T-helper 22 cell (primary cell): Measurements from ENCODE around the gene C17orf107.

Experiments
- DNase-seq: peaks from one replicate; pipeline ENCODE4 v3.0.0-alpha.2; 2020; ENCODE audit warnings: low read depth

The C17orf107 gene

GRCh38 chr17:4935650-4936049 is 36.3 kb downstream of the C17orf107 start:
- DNase-seq = no peak

GRCh38 chr17:4936436-4936835 is 37.1 kb downstream of the C17orf107 start:
- DNase-seq = no peak

DNA sequence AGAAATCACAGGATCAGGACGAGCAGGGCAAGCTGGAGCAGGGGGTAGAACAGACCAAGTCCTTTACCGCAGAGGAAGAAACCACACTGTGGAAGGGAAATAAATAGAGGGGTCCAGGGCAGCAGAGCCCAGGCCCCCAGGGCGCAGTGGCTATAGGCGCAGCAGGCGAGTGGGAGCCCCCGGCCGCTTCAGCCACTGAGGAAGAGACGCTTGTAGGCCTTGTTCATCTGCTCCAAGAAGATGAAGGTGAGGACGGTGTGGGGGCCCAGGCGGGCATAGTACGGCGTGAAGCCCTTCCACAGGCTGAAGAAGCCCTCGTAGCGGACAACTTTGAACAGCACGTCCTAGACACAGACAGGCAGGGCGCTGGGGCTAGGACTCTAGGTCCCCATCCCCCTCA is 38.2 kb downstream of the C17orf107 start:
- DNase-seq = no peak

DNA sequence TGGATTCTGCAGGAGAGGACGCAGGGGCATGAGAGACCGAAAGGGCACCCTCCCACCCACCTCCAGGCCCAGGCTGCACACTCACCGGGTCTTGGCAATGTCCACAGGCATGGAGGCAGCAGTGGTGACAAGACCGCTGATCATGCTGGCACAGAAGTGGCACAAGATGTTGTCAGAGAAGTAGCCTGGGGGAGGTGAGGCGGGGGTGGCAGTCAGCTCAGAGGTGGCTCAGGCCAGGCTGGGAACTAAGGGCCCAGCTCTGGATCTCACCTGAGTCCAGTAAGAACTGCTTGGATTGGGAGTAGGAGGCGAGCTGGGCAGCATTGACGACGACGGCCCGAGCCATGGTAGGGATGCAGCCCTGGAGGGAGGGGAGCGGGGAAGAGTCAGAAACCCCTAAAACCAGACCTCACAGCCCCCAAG is 38.7 kb downstream of the C17orf107 start:
- DNase-seq = no peak

DNA sequence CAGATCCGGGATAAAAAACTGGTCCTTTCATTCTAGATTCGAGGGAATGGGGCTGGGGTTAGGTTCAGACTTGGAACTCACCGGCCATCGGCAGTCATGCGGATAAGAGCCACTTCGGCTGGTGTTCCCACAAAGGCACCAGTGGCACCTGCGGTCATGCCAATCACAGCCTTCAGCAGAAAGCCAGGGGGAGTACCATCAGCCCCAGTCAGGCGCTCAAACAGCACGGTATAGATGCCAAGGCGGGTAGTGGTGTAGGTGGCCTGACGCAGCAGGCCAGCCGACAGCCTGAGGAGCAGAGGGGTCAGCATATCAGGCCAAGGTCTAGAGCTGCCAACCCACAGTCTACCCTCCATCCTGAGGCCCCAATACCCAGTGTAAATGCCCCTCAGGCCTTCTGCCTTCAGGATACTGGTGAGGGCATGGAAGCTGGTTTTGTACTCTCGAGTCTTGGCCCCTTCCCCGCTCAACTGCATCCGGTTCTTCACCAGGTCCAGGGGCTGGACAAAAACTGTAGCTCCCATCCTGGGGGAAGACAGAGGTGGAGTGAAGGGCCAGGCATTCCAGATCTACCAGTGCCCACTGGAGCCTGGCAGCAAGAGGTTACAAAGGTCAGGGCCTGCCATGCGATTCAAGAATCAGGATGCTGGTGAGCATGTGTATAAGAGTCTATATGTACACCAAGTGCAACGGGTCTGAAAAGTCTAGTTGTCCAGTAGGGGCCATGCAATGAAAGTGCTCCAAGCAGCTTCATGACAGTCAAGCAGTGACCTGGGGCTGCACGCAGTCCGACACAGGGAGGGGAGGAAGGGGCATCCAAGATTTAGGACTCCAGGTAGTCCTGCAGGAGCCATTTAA is 39.6 kb downstream of the C17orf107 start:
- no peak for DNase-seq

- DNase-seq = no peak
Measured at GRCh38 chr17:4939546-4939795, 40.1 kb downstream of the C17orf107 start.

- peak; percentile 96 for DNase-seq
Measured at GRCh38 chr17:4939796-4940554, 40.6 kb downstream of the C17orf107 start, which contains the start of the genes RNF167 and SLC25A11. RNF167 (plus strand) TSS chr17:4940268; CDS start chr17:4940910, 642 bp downstream. SLC25A11 (minus strand) TSS chr17:4940046; CDS start chr17:4939910, 136 bp downstream.

DNA sequence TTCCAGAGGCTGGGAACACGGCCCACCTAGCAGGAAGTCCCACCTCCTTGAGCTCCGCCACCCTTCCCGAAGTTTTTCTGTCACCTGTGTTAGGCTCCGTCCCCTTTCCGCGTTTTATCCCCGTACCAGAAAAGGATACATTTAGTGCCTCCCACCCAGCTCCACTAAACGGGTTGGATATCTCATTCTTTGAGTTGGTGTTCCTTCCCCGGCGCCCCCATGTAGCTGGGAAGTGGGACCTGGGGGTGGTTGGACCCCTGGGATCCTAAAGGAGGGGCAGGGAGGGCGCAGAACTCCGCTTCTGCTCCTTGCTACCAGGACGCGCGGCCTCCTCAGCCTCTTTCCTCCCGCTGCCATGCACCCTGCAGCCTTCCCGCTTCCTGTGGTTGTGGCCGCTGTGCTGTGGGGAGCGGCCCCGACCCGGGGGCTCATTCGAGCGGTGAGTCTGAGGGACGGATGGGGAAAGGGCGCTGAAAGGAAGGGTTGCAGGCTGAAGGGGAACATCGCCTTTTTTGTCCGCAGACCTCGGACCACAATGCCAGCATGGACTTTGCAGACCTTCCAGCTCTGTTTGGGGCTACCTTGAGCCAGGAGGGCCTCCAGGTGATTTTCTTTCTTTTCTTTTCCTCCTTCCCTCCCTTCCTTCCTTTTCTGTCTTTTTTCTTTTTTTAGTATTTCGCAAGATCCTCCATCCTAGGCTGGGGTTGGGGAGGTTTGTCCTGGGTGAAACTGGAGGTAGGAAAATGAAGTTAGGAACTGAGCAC is 41.4 kb downstream of the C17orf107 start:
- DNase-seq = peak; percentile 32

GRCh38 chr17:4941319-4941610 is 41.9 kb downstream of the C17orf107 start:
- DNase-seq = no peak

- DNase-seq = no peak
Measured at GRCh38 chr17:4942760-4943508, 43.6 kb downstream of the C17orf107 start.

DNA sequence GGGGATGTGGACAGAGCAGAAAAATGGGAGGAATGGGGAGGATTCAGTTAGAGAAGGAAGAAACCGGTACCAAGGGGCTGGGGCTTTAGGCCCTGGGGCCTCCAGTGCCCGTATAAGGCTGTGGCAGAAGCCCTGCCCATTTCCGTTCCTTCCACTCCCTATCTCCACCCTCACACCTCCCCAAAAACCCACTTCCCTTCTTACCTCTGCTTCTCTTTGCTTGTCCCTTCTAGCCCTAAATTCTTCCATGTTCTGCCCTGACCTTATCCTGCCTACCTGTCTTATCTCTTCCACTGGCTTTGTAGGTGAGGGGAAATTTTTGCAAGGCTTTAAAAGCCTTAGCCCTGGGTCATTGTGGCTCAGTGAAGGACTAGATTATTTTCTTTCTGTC is 44.8 kb downstream of the C17orf107 start:
- peak; percentile 42 for DNase-seq

DNA sequence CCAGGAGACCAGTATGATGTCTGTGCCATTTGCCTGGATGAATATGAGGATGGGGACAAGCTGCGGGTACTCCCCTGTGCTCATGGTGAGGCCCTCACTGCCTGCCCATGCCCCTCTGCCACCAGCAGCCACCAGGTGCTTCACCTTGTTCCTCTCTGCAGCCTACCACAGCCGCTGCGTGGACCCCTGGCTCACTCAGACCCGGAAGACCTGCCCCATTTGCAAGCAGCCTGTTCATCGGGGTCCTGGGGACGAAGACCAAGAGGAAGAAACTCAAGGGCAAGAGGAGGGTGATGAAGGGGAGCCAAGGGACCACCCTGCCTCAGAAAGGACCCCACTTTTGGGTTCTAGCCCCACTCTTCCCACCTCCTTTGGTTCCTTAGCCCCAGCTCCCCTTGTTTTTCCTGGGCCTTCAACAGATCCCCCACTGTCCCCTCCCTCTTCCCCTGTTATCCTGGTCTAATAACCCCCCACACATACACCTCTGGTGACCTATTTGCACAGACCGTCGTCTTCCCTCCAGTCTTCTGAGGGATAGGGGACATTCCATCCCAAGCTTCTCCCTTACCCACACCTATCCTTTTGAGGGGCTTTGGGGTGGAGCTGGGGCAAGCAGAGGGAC is 45.3 kb downstream of the C17orf107 start:
- no peak for DNase-seq

- peak; percentile 72 for DNase-seq
Measured at GRCh38 chr17:4945176-4945943, 46.0 kb downstream of the C17orf107 start.

DNA sequence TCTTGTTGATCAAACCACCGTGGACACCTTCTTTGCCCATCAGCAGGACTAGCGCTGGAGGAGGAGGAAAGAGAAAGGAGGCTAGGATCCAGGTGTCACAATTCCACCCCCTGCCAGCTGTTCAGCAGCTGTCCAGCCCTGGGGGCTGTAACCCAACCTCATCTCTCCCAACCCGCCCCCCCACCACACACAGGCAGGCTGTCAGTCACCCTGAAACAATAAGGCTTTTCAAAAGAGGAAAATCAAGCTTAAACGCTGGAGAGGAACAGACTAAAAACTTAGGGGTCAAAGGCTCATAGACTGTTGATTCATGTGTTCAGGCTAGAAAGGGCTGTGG is 46.6 kb downstream of the C17orf107 start:
- no peak for DNase-seq

DNA sequence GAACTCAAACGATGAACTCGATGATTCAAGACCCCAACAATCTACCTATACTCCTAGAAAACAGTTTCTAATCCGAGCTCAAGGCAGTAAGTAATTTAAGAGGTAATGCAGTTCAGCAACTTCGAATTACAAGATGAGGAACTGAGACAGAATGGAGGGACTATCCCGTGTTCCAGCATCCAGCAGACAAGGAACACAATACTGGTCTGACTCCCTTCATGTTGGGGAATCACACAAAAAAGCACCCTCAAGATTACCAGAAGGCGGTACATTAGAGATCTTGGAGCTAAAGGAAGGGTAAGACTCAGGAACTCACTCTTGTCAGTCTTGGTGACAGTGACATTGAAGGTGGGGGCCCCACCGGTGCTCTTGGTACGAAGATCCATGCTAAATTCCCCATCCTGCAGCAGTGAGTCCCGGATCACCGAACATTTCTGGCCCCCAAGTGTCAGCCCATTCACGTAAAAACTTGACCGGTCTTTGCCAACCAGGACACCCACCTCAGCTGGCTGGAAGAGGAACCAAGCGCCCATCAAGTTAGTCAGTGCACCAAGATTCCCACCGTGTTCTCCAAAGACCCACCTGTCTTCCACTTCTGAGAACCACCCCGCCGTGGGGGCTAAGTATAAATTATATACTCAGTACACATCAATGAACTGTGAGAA is 47.1 kb downstream of the C17orf107 start:
- no peak for DNase-seq

DNA sequence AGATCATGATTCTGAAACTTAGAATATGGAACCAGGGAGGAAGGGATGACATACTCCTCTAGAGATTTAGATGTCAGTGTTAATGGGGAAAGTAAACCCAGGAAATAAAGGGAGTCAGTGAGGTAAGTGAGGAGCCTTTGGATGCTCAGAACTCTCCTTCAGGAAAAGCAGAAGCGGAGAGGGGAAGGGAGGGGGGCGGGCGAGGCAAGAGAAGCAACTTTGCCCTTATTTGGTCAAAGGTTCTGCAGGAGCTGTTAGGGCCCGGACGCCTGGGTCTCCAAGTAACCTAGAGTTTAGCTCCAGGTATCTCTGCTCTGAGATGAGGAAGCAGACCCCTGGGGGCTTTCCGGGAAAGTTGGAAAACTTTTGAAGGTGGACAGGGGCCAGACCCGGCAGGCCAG is 47.7 kb downstream of the C17orf107 start:
- no peak for DNase-seq

- peak; percentile 47 for DNase-seq
Measured at GRCh38 chr17:4947411-4948165, 48.3 kb downstream of the C17orf107 start.

GRCh38 chr17:4948166-4948930 is 49.0 kb downstream of the C17orf107 start, which contains the start of gene PFN1:
PFN1 (minus strand) TSS chr17:4948530; CDS start chr17:4948394, 136 bp downstream.
- peak; percentile 83 for DNase-seq

- peak; percentile 56 for DNase-seq
Measured at GRCh38 chr17:4948931-4949320, 49.6 kb downstream of the C17orf107 start.
